Hepatic stellate cell (primary cell): ENCODE measurements around the gene SLC9A3.

ENCODE experiments used
- DNase-seq: peaks from one replicate; pipeline ENCODE4 v3.0.0; 2011; ENCODE audit warnings: low spot score

The SLC9A3 gene

GRCh38 chr5:505951-506525, 18.2 kb downstream of the SLC9A3 start:
- DNase-seq: no peak

DNA sequence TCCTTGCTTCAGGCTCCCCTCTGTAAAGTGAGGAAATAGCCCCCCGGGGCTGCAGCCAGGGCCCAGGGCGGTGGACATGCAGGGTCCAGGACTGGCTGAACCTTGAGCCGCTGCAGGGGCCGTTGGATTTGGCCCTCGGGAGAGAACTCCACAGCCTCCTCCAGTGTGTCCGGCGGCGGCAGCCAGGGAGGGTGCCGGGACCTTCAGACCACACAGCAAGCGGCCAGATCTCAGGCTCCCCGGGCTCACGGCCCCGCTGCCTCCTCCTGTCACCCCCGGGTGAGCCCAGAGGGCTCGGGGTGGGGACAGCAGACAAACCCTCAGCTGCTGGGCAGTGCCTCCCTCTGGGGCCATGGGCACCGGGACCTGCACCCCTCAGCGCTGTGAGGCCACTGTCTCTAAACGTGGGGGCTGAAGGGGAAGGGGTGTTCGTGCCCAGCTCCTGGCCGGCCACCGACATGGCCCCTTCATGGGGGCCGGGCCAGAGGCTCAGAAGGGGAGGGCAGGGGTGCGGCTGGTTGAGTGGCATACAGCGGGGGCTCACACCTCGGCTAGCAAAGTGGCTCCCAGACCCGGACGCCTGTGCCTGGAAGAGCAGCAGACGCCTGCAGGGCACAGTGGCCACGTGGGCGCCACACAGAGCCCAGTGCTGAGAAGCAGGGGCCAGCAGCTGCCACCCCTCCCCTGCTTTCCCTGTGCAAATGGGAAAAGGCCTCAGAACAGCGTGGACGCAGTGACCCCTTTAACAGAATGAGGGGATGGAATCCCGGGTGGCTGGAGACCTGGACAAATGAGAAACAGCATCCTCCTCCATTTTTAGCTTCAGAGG, 19.7 kb downstream of the SLC9A3 start:
- DNase-seq: no peak

- DNase-seq: no peak
Measured at GRCh38 chr5:502325-503079, 21.7 kb downstream of the SLC9A3 start.

GRCh38 chr5:501831-502184, 22.4 kb downstream of the SLC9A3 start:
- DNase-seq: no peak

DNA sequence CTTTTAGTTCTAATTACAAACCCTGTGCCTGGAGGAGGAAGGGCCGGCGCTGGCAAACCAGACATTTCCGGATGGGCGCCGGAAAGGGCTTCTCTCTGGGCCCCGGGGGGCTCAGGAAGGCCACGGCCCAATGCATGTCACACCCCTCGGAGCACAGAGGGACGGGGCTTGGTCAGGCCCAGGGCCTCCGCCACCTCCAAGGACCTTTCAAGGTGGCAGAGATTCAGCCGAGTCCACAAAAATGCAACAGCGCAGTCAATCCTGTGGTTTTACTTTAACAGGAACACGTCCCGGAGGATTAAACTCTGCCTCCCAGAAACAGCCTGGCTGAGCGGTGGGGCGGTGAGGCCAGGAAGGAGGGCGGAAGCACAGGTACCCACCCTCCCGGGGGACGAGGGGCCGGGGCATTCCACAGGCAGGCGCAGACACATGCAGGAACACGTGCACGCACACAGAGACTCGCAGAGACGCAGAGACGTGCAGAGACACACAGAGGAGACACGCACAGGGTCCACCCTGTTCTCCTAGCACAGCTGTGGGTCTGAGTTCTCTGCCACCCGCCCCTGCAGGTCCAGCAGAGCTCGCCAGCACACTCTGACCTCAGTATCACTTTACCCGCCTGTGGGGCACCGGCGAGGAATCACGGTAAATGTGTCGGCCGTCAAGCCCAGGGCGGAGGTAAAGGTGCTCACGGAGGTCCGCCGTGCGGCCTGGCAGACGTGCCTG, 23.0 kb downstream of the SLC9A3 start:
- DNase-seq: no peak

DNA sequence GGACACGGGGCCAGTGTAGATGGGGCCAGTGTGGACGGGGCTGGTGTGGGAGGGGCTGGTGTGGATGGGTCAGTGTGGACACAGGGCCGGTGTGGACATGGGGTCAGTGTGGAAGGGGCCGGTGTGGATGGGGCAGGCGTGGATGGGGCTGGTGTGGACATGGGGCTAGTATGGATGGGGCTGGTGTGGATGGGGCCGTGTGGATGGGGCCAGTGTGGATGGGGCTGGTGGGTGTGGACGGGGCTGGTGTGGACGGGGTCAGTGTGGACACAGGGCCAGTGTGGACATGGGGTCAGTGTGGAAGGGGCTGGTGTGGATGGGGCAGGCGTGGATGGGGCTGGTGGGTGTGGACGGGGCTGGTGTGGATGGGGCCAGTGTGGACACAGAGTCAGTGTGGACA, 23.8 kb downstream of the SLC9A3 start:
- DNase-seq: no peak

DNA sequence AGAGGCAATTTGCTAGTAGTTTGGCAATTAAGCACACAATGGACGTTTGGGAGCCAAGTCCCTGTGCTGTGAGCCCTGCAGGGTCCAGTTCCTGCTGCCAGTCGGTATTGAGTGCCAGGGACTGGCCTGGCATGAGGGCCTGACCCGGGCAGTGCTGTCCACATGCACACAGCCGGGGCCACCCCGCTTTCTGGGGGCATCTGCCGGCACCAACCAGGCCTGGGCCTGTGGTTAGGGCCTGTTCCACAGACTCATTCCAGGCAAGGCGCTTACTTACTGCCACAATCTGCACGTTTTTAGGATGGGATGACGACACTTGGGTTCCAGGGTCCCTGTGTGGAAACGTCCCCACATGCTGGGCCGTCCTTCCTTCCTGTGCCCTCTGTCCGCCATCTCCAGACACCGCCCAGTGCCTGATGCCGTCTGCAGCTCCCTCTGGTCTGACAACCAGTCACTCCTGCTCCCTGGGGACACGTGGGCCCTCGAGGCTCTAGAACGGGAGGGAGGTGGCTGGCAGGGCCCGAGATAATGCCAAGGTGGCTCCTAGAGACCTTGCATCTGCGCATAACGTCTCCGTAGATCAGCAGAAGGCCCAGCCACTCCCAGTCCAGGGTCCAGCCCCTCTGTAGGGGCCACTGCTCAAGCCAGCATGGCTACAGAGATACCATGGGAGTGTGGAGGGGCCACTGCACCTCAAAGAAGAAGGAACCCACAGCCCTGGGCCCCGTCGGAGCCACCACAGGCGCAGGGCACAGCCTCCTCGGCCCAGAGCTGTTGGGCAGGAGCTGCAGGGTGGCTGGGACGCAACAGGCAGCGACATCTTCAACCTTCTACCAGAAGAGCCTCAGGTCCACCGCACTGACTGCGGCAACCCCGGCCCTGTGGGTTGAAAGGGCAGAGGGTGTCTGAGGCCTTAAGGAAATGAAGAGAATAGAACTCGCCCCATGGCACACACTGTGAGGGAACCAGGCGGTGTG, 24.7 kb downstream of the SLC9A3 start:
- DNase-seq: no peak

GRCh38 chr5:497871-498509, 26.3 kb downstream of the SLC9A3 start:
- DNase-seq: peak; percentile 54

DNA sequence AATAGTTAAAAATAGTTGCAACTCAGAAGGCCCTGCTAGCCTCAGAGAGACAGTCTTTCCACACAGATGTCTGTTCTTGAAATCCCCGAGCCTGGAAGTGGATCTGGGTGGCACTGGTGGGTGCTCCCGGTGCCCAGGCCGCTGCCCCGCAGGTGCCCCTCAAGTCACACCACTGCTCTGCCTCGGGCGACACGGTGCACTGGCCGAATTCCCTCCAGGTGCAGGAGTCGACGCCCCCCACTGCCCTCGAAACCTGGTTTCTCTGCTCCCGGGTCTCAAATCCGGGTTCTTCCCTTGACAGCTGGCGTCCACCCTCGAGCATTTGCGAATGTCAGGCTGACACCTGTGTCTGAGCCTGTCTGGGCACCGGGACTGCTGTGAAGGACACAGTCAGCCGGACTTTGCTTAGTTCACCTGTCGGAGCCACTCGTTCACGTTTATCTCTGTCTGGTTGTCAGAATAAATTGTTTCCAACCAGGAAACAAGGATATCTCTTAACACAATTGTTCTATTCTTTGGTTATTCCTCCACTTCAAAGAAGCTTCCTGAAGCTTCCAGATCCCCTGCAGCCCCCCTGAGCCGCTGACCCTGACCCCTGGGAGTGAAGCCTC, 27.1 kb downstream of the SLC9A3 start:
- DNase-seq: no peak

DNA sequence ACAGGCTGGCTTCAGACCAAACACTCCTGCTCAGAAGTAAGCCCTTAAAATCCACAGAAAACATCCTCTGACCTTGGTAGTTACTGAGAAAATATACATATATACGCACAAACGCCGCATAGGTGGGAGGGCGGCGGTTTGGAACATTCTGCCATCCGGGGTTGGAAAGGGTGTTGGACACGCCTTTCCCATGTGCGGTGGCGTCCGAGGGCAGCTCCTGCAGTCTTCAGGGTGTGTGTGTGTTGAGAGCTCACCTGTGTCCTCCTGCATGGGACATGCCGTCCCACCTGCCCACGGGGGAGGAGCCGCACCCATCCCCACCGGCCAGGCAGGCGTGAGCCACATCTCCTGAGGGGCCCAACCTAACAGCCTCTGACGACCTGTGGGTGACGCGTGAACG, 28.2 kb downstream of the SLC9A3 start:
- no peak for DNase-seq

GRCh38 chr5:494667-495255, 29.5 kb downstream of the SLC9A3 start:
- DNase-seq: no peak

DNA sequence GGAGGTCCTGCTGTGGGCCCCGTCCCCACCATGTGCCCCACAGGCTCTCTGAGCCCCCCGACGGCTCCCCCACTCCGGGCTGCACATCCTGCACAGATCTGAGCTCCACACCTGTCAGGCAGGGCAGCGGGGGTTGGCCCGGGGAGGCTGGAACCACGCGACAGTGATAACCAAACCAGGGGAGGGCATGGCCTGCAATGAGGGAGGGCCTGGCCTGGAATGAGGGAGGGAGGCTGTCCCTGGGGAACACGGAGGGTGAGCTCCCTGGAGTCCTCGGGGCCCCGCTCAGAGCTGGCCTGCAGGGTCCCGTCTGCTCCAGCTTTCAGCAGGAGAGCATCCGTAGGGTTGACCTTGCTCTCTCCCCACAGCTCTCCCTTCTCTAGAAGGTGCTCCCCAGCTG, 30.5 kb downstream of the SLC9A3 start:
- no peak for DNase-seq

GRCh38 chr5:493119-493701, 31.0 kb downstream of the SLC9A3 start:
- no peak for DNase-seq

DNA sequence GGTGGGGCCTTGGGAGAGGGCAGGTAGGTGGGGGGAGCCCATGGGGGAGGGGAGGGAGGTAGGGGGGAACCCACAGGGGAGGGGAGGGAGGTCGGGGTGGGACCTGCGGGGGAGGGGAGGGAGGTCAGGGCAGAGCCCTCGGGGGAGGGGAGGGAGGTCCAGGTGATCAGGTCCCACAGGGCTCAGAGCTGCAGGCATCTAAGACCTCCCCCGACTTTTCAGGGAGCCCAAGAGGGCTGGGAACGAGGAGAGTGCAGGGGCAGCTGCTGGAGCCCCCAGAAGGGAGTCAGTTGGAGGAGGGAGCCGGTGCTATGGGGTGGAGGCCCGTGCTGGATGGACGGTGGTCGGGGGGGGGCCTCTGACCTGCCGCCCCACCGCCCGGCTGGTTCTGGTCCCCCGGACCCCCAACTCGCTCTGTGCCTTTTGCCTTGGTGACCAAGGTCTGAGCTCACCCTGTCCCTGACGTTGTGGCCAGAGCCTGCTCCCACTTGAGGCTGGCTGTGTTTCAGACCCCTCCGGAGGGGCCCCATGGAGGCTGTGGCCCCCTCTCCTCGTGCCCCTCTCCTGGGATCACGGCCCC, 31.8 kb downstream of the SLC9A3 start:
- DNase-seq: no peak

DNA sequence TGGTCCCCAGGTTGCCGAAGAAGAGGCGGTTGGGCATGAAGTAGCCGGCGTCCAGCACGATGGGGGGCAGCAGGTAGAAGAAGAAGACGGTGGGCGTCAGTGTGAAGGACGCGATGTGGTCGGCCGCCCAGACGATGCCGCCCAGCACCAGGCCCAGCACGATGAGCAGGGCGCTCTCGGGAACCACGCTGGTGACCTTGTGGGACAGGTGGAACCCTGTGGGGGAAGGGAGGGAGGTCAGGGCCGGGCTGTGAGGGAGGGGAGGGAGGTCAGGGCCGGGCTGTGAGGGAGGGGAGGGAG, 32.4 kb downstream of the SLC9A3 start:
- no peak for DNase-seq

GRCh38 chr5:491119-491855, 33.0 kb downstream of the SLC9A3 start:
- DNase-seq: no peak

DNA sequence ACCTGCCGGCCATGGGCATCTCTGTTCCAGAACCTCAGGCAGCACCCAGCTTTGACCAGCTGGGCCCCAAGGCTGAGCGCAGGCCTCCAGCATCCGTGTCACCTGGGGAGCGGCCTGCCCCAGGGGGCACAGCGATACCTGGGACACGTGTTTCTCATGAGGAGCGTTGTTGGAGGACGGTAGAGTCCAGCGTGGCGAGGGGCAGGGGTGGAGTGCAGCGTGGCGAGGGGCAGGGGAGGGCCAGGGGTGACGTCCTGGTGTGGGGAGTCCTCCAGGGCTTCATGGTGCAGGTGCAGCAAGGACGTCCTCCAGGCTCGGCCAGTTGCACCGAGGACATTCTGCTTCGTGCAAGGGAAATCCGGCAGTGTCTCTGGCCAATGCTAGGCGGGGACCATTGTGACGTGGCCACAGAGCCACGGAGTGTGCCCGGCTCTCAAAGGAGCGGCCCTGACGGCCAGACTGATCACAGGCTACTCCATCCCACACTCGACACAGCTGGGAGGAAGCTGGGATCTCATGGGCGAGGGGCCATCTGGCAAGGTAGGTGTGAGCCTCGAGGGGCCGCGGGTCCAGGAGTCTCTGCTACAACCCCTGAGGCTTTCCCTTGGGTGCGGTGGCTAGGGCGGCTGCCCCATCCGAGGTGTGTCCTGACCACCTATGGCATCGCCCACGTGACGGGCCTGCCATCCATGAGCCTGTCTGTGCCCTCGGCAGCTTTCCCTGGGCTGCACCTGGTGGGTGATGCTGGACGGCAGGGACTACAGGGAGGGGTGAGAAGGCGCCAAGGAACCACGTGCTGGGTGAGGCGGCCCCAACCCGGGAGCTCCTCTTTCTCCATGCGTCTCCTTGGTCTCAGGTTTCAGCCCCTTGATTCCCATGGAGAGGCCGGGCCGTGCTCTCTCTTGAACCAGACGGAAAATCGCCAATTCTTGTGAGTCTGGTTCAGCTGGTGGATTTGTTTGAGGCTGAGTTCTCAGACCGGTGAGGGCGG, 33.8 kb downstream of the SLC9A3 start:
- DNase-seq: no peak

GRCh38 chr5:489689-490080, 34.6 kb downstream of the SLC9A3 start:
- no peak for DNase-seq
